ENCODE results near the gene MAML2. TPM values are rescaled to one million over a fixed set of nuclear protein-coding genes. Genes with fewer than 3 reads are reported as not detected.

Gene MAML2
- total RNA-seq, 1 experiment from 2014 or later = 2.7 TPM

GRCh38 chr11:96365493-96365892 lies 22.5 kb upstream of the MAML2 start:
- Histone ChIP-seq H3K4me1 (ENCODE audit: insufficient read depth, low read length) (no peaks in the 10 kb centered on the region), H3K4ac (ENCODE audit: low read depth, low read length) (no peak overlapping the region)
- WGBS (ENCODE audit: extremely low coverage, insufficient read length, low lambda C conversion rate) = no CpG with 5 or more reads among the region's 1 CpG

More at GRCh38 chr11:96365493-96365892, 22.5 kb upstream of the MAML2 start:
- no peak overlapping the region for H4K8ac ChIP-seq (replicated peaks; ENCODE audit: insufficient read length, low read depth, low read length)
- H3K27me3 Mint-ChIP-seq (ENCODE audit: low read depth) = no peaks in the 10 kb centered on the region
- H3K9me3 ChIP-seq (ENCODE audit: control insufficient read depth, low read depth, low read length) = no peaks in the 10 kb centered on the region
- no peak overlapping the region for H3K27ac ChIP-seq (ENCODE audit: insufficient read length, low read depth, low read length)
- H4K20me1 ChIP-seq (ENCODE audit: control insufficient read depth, insufficient read depth, insufficient read length) = no peaks in the 10 kb centered on the region
- no peak for DNase-seq
- H3K56ac ChIP-seq (ENCODE audit: insufficient read length, low read depth, low read length) = no peak overlapping the region
- H3K23me2 ChIP-seq (ENCODE audit: insufficient read length, low read depth, low read length, poor library complexity, severe bottlenecking) = no peaks in the 10 kb centered on the region
- TF ChIP-seq CTCF (conservative IDR thresholded peaks at IDR 0.05) = no peak
- peaks cover 16 to 21% (median 17%) of the 10 kb centered on the region in 3 experiments for H3K36me3 Mint-ChIP-seq (ENCODE audit: insufficient read depth in 1 of 3, low read depth in 3 of 3)
- H3T11ph ChIP-seq (ENCODE audit: low read length) = no peak overlapping the region
- H3K9ac ChIP-seq (ENCODE audit: extremely low read depth, insufficient read length, low read length) = no peak overlapping the region
- H3K4me2 ChIP-seq (ENCODE audit: insufficient read depth, insufficient read length, low read length) = no peak overlapping the region
- H2BK5ac ChIP-seq (ENCODE audit: insufficient read length, low read length) = no peak overlapping the region
- H3K18ac ChIP-seq (ENCODE audit: insufficient read length, low read depth, low read length) = no peak overlapping the region
- no peak overlapping the region for H2AFZ ChIP-seq (ENCODE audit: low read length)
- no peaks in the 10 kb centered on the region for H3K79me2 ChIP-seq (ENCODE audit: insufficient read depth, low read length)
- no peak overlapping the region for H3K14ac ChIP-seq (ENCODE audit: insufficient read depth, low read length)
- no peaks in the 10 kb centered on the region for H3K27me3 ChIP-seq (ENCODE audit: insufficient read depth, low read length)
- no peak overlapping the region for H2BK12ac ChIP-seq (ENCODE audit: insufficient read length, low read depth, low read length)
- H3K4me1 Mint-ChIP-seq = no peaks in the 10 kb centered on the region
- H2BK120ac ChIP-seq (ENCODE audit: low read depth, low read length, poor library complexity, severe bottlenecking) = no peak overlapping the region
- no peak overlapping the region for H3K4me3 Mint-ChIP-seq
- H3K79me1 ChIP-seq (ENCODE audit: insufficient read depth, low read depth, low read length, poor library complexity, severe bottlenecking) = no peaks in the 10 kb centered on the region
- no peak overlapping the region for H2BK20ac ChIP-seq (ENCODE audit: low read depth, low read length, poor library complexity, severe bottlenecking)
- no peak overlapping the region for H2AK5ac ChIP-seq (ENCODE audit: insufficient read length, low read length)
- H4K5ac ChIP-seq (ENCODE audit: insufficient read length, low read depth, low read length) = no peak overlapping the region
- H3K23ac ChIP-seq (ENCODE audit: insufficient read length, low read depth, low read length) = no peak overlapping the region
- H2BK15ac ChIP-seq (ENCODE audit: low read depth, low read length) = no peak overlapping the region
- no peak overlapping the region for H3K27ac Mint-ChIP-seq
- peaks cover 4 to 8% of the 10 kb centered on the region in 2 experiments; a peak in 4 of 5 replicates for H3K9me3 Mint-ChIP-seq
- no peak overlapping the region for H4K91ac ChIP-seq (ENCODE audit: insufficient read length, low read depth, low read length)
